Tibial nerve (tissue), 4 donors: ENCODE measurements around the gene ZFPL1. TPM values are rescaled to one million over a fixed set of nuclear protein-coding genes. Genes with fewer than 3 reads are reported as not detected.

Experiments
- DNase-seq, 2 donors: peaks; one replicate each; pipeline ENCODE4 v3.0.0-alpha.2; 2019; ENCODE audit warnings: low spot score in 2 of 2
- H3K27ac ChIP-seq, 4 donors: fragments of 200-600 bp; sonication (generic) in 3 of 4; one replicate each; pipeline ENCODE4 v1.5.1; 2017 to 2019; ENCODE audit warnings: mild to moderate bottlenecking in 1 of 4
- H3K27me3 ChIP-seq, 2 donors: fragments of 200-600 bp; sonication (generic) in 1 of 2; one replicate each; pipeline versions ENCODE4 v1.5.1 to v1.6.0; 2017 to 2019
- H3K36me3 ChIP-seq, 3 donors: fragments of 200-600 bp; sonication (generic); one replicate each; pipeline ENCODE4 v1.5.1; 2018 to 2019
- H3K4me1 ChIP-seq, 4 donors: fragments of 200-600 bp; sonication (generic) in 3 of 4; one replicate each; pipeline ENCODE4 v1.5.1; 2017 to 2019
- H3K4me3 ChIP-seq, 4 donors: fragments of 200-600 bp; sonication (generic) in 3 of 4; one replicate each; pipeline ENCODE4 v1.5.1; 2017 to 2019; ENCODE audit warnings: mild to moderate bottlenecking in 1 of 4, moderate library complexity in 1 of 4
- H3K9me3 ChIP-seq, 4 donors: fragments of 200-600 bp; sonication (generic) in 3 of 4; one replicate each; pipeline ENCODE4 v1.5.1; 2017 to 2019
- CTCF ChIP-seq, 5 experiments: fragments of 200-600 bp in 3 of 5; fragments of 450-650 bp in 2 of 5; sonication (generic) in 3 of 5; IDR thresholded peaks; one replicate each; pipeline ENCODE4 v1.5.1; 2016 to 2019; ENCODE audit warnings: antibody characterized with exemption in 5 of 5, mild to moderate bottlenecking in 3 of 5, moderate library complexity in 2 of 5
- EP300 ChIP-seq, 2 donors: sonication (generic); formaldehyde crosslinking; IDR thresholded peaks; one replicate each; pipeline ENCODE4 v1.6.1; 2017; ENCODE audit warnings: antibody characterized with exemption in 2 of 2, mild to moderate bottlenecking in 1 of 2
- POLR2A ChIP-seq, 2 donors: fragments of 450-650 bp; IDR thresholded peaks; one replicate each; pipeline ENCODE4 v1.6.1; 2017; ENCODE audit warnings: antibody characterized with exemption in 2 of 2, mild to moderate bottlenecking in 2 of 2, moderate library complexity in 2 of 2
- WGBS, 2 donors: methylation state at CpG; one replicate each; pipeline ENCODE4 v1.1.5; 2018; 5-methylcytosine and 5-hydroxymethylcytosine counted together
- total RNA-seq, 4 donors: library from RNA; depleted of rRNA; stranded (reverse); fragments of >200 nt; gene quantifications; one replicate each; pipeline ENCODE4 v1.1.0, GENCODE V29; 2016

The ZFPL1 gene
- total RNA-seq, 4 donors from 2014 or later = 28.0 to 48.3 (median 35.1) TPM

- Histone ChIP-seq H3K27ac (peak overlapping the region in 1 of 4 donors; percentile 10), H3K27me3 (no peaks in the 10 kb centered on the region), H3K36me3 (no peaks in the 10 kb centered on the region), H3K4me1 (peaks cover 0 to 2% (median 1%) of the 10 kb centered on the region in 4 donors), H3K9me3 (no peaks in the 10 kb centered on the region), H3K4me3 (no peak overlapping the region)
- 58 to 72% methylated on average over 2 to 3 of the region's 3 CpGs for WGBS, 2 donors
- no peak for TF ChIP-seq POLR2A (IDR thresholded peaks at IDR 0.05)
- TF ChIP-seq EP300 (IDR thresholded peaks at IDR 0.05) = no peak
- TF ChIP-seq CTCF (IDR thresholded peaks at IDR 0.05) = peak in 3 of 5 experiments; percentile 17 to 53 (median 31)
- no peak for DNase-seq
Measured at GRCh38 chr11:65078151-65078550, 5.9 kb upstream of the ZFPL1 start.

GRCh38 chr11:65078786-65079342 lies 5.2 kb upstream of the ZFPL1 start:
- TF ChIP-seq EP300 (IDR thresholded peaks at IDR 0.05) (no peak), POLR2A (IDR thresholded peaks at IDR 0.05) (no peak), CTCF (IDR thresholded peaks at IDR 0.05) (no peak)
- H3K36me3 ChIP-seq = no peaks in the 10 kb centered on the region
- peak overlapping the region in 1 of 4 donors; percentile 10 for H3K27ac ChIP-seq
- H3K27me3 ChIP-seq = no peaks in the 10 kb centered on the region
- H3K4me1 ChIP-seq = peaks cover 0 to 9% (median 7%) of the 10 kb centered on the region in 4 donors
- no peak overlapping the region for H3K4me3 ChIP-seq
- 84 to 92% methylated on average over 9 of the region's 9 CpGs for WGBS, 2 donors
- no peak for DNase-seq
- no peaks in the 10 kb centered on the region for H3K9me3 ChIP-seq

- DNase-seq = no peak
- Histone ChIP-seq H3K4me1 (peaks cover 0 to 26% (median 19%) of the 10 kb centered on the region in 4 donors), H3K36me3 (peaks cover 0 to 33% (median 5%) of the 10 kb centered on the region in 3 donors), H3K4me3 (peak overlapping the region; percentile 65 to 89 (median 86)), H3K9me3 (no peaks in the 10 kb centered on the region), H3K27ac (peak overlapping the region in 3 of 4 donors; percentile 96 to 98 (median 98)), H3K27me3 (no peaks in the 10 kb centered on the region)
- WGBS, 2 donors = 5 to 7% methylated on average over 13 of the region's 13 CpGs
- TF ChIP-seq CTCF (IDR thresholded peaks at IDR 0.05) = no peak
- no peak for TF ChIP-seq EP300 (IDR thresholded peaks at IDR 0.05)
- TF ChIP-seq POLR2A (IDR thresholded peaks at IDR 0.05) = no peak
Measured at GRCh38 chr11:65083134-65083833, 738 bp upstream of the ZFPL1 start.

- H3K9me3 ChIP-seq = no peaks in the 10 kb centered on the region
- WGBS, 2 donors = 47 to 58% methylated on average over 17 to 23 of the region's 23 CpGs
Measured at GRCh38 chr11:65084598-65085375, 765 bp downstream of the ZFPL1 start.

More at GRCh38 chr11:65084598-65085375, 765 bp downstream of the ZFPL1 start:
- Histone ChIP-seq H3K27ac (peak overlapping the region; percentile 88 to 98 (median 97)), H3K36me3 (peaks cover 0 to 48% (median 5%) of the 10 kb centered on the region in 3 donors), H3K4me1 (peaks cover 0 to 26% (median 19%) of the 10 kb centered on the region in 4 donors), H3K27me3 (no peaks in the 10 kb centered on the region), H3K4me3 (peak overlapping the region; percentile 65 to 89 (median 86))
- no peak for DNase-seq
- no peak for TF ChIP-seq CTCF (IDR thresholded peaks at IDR 0.05)
- no peak for TF ChIP-seq POLR2A (IDR thresholded peaks at IDR 0.05)
- TF ChIP-seq EP300 (IDR thresholded peaks at IDR 0.05) = no peak
